GM12878 (cell line): ENCODE data around the gene KIF22. TPM values are rescaled to one million over a fixed set of nuclear protein-coding genes. Genes with fewer than 3 reads are reported as not detected.

Experiments
- ASH2L ChIP-seq: fragments of 300-600, 200-600 bp; sonication (generic); IDR thresholded peaks from 2 replicates; pipeline ENCODE4 v1.6.1; 2017; ENCODE audit warnings: low read depth, mild to moderate bottlenecking, borderline replicate concordance
- CBFB ChIP-seq: IDR thresholded peaks from 2 replicates; pipeline ENCODE4 v1.6.1; 2016; ENCODE audit warnings: antibody characterized with exemption, low read depth
- CBX5 ChIP-seq: sonication (generic); IDR thresholded peaks from 2 replicates; pipeline ENCODE4 v1.6.1; 2016; ENCODE audit warnings: low read depth, moderate library complexity, mild to moderate bottlenecking, inconsistent platforms
- CHD1 ChIP-seq: IDR thresholded peaks from 2 replicates; pipeline ENCODE4 v1.6.1; 2012; ENCODE audit warnings: low read depth, low read length, improper control_type of control experiment
- GATAD2B ChIP-seq: fragments of 450-650 bp; conservative IDR thresholded peaks from 2 replicates; pipeline ENCODE4 v1.6.1; 2017; ENCODE audit warnings: low read depth, mild to moderate bottlenecking, moderate library complexity
- IKZF2 ChIP-seq, 2 experiments: fragments of 450-650 bp; IDR thresholded peaks; 2 replicates each; pipeline ENCODE4 v1.6.1; 2017; ENCODE audit warnings: mild to moderate bottlenecking in 2 of 2, moderate library complexity in 2 of 2
- KAT2A ChIP-seq: conservative IDR thresholded peaks from 2 replicates; pipeline ENCODE4 v1.6.1; 2011; ENCODE audit warnings: low read depth, low read length; ENCODE audit not compliant: control insufficient read depth
- KLF5 ChIP-seq: fragments of 450-650 bp; IDR thresholded peaks from 2 replicates; pipeline ENCODE4 v1.6.1; 2014; ENCODE audit warnings: mild to moderate bottlenecking; ENCODE audit not compliant: partially characterized antibody
- LARP7 ChIP-seq: fragments of 450-650 bp; IDR thresholded peaks from 2 replicates; pipeline ENCODE4 v1.6.1; 2017; ENCODE audit warnings: mild to moderate bottlenecking
- MEF2A ChIP-seq: IDR thresholded peaks from 2 replicates; pipeline ENCODE4 v1.6.1; 2011; ENCODE audit warnings: low read depth, mild to moderate bottlenecking, low read length, moderate library complexity; ENCODE audit not compliant: insufficient read depth
- MEF2B ChIP-seq: fragments of 450-650 bp; IDR thresholded peaks from 2 replicates; pipeline ENCODE4 v1.6.1; 2018; ENCODE audit warnings: mild to moderate bottlenecking, moderate library complexity; ENCODE audit not compliant: partially characterized antibody, poor library complexity, severe bottlenecking
- NBN ChIP-seq: fragments of 450-650 bp; IDR thresholded peaks from 2 replicates; pipeline ENCODE4 v1.6.1; 2016
- NFXL1 ChIP-seq: fragments of 450-650 bp; IDR thresholded peaks from 2 replicates; pipeline ENCODE4 v1.6.1; 2017; ENCODE audit warnings: antibody characterized with exemption, mild to moderate bottlenecking, borderline replicate concordance
- NFYB ChIP-seq: IDR thresholded peaks from 2 replicates; pipeline ENCODE4 v1.6.1; 2011; ENCODE audit warnings: low read depth, mild to moderate bottlenecking, low read length, improper control_type of control experiment, moderate library complexity; ENCODE audit not compliant: insufficient read depth
- POLR2A ChIP-seq: IDR thresholded peaks from 2 replicates; pipeline ENCODE4 v1.6.1; 2011; ENCODE audit warnings: low read depth, mild to moderate bottlenecking, low read length
- RFX5 ChIP-seq: IDR thresholded peaks from 2 replicates; pipeline ENCODE4 v1.6.1; 2011; ENCODE audit warnings: low read depth, low read length, improper control_type of control experiment
- RUNX3 ChIP-seq: IDR thresholded peaks from 2 replicates; pipeline ENCODE4 v1.6.1; 2012; ENCODE audit warnings: low read length, inconsistent platforms
- SMAD5 ChIP-seq: IDR thresholded peaks from 2 replicates; pipeline ENCODE4 v1.6.1; 2016; ENCODE audit warnings: antibody characterized with exemption, low read depth
- SMC3 ChIP-seq: IDR thresholded peaks from 2 replicates; pipeline ENCODE4 v1.6.1; 2011; ENCODE audit warnings: low read length, improper control_type of control experiment, borderline replicate concordance
- SUZ12 ChIP-seq: fragments of 200-600 bp; sonication (generic); IDR thresholded peaks from one replicate; pipeline ENCODE4 v1.6.1; 2018; ENCODE audit warnings: antibody characterized with exemption, mild to moderate bottlenecking; ENCODE audit not compliant: unreplicated experiment
- TBL1XR1 ChIP-seq: IDR thresholded peaks from 2 replicates; pipeline ENCODE4 v1.6.1; 2012; ENCODE audit warnings: low read depth, low read length, improper control_type of control experiment
- YBX1 ChIP-seq: fragments of 450-650 bp; IDR thresholded peaks from 2 replicates; pipeline ENCODE4 v1.6.1; 2016; ENCODE audit warnings: antibody characterized with exemption
- YY1 ChIP-seq: IDR thresholded peaks from 2 replicates; pipeline ENCODE4 v1.6.1; 2011; ENCODE audit warnings: low read depth, mild to moderate bottlenecking, low read length
- ZNF24 ChIP-seq: fragments of 450-650 bp; IDR thresholded peaks from 2 replicates; pipeline ENCODE4 v1.6.1; 2017; ENCODE audit warnings: antibody characterized with exemption, mild to moderate bottlenecking
- polyA plus RNA-seq, 11 experiments: library from polyadenylated mRNA; depleted of rRNA in 4 of 11; unstranded in 6 of 11; stranded (reverse) in 5 of 11; fragments of >200 nt; fragmentation: Nextera tagmentation in 4 of 11; fragmentation: Illumina TruSeq in 1 of 11; extraction: Ambion mirVana in 4 of 11; extraction: Trizol in 1 of 11; gene quantifications; 1 replicate in 1 of 11; 2 replicates in 10 of 11; pipeline versions ENCODE4 v1.2.1 to v1.2.3, GENCODE V29; 2011 to 2016; ENCODE audit warnings: inconsistent platforms in 2 of 11, missing spikeins in 2 of 11, low read depth in 1 of 11
- total RNA-seq, 4 experiments: library from RNA; depleted of rRNA in 3 of 4; stranded (reverse); fragments of >200 nt in 3 of 4; fragmentation: Illumina TruSeq in 1 of 4; extraction: Trizol in 1 of 4; gene quantifications; 2 replicates each; pipeline versions ENCODE4 v1.2.1 to v1.2.3, GENCODE V29; 2013 to 2021
- TF ChIP-seq, protein P1 (sequence below): fragments of 450-650 bp; IDR thresholded peaks from 2 replicates; pipeline ENCODE4 v1.6.1; 2016; ENCODE audit warnings: mild to moderate bottlenecking, moderate library complexity, borderline replicate concordance
- TF ChIP-seq, protein P2 (sequence below): fragments of 450-650 bp; IDR thresholded peaks from 2 replicates; pipeline ENCODE4 v1.6.1; 2017; ENCODE audit warnings: mild to moderate bottlenecking

Gene KIF22
- total and polyA plus RNA-seq, 10 of the 15 experiments (the other 5 are each of a cell fraction or from before 2014, with no cell fraction given), result 7.6 to 158 (median 132) TPM

DNA sequence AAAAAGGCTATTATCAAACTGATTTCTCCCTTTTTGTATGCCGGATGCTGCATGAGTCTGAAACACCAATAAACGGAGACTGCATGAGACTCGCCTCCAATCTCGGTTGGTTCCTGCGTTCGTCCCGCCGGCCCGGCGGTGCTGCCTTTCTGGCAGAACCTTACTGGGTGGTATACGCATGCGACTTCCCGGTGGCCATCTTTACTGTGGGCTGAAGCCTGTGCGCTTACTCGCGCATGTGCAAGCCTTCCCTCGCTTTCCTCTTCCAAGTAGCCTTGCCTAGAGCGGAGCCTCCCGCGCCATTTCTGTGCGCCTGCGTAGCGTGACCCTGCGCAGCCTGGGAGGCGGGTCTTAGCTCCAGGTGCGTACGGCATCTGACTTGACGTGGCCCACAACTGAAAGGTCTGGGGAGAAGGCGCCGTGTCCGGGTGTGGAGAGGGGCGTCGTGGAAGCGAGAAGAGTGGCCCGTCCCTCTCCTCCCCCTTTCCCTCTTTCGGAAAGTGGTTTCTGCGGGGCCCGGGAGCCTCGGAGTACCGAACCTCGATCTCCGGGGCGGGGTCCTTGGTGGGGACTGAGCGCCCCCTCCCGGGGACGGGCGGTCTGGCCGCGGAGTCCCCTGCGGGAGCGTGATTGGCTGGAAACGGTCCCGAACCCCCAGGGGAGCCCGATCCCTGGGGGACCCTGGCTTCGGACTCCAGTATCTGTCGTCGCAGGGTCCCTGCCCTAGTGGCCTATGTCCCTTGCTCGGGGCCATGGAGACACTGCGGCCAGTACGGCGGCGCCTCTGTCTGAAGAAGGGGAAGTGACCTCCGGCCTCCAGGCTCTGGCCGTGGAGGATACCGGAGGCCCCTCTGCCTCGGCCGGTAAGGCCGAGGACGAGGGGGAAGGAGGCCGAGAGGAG lies 25.5 kb downstream of the KIF22 start, which contains the start of gene PAGR1 (continued):
- TF ChIP-seq, protein P1, sequence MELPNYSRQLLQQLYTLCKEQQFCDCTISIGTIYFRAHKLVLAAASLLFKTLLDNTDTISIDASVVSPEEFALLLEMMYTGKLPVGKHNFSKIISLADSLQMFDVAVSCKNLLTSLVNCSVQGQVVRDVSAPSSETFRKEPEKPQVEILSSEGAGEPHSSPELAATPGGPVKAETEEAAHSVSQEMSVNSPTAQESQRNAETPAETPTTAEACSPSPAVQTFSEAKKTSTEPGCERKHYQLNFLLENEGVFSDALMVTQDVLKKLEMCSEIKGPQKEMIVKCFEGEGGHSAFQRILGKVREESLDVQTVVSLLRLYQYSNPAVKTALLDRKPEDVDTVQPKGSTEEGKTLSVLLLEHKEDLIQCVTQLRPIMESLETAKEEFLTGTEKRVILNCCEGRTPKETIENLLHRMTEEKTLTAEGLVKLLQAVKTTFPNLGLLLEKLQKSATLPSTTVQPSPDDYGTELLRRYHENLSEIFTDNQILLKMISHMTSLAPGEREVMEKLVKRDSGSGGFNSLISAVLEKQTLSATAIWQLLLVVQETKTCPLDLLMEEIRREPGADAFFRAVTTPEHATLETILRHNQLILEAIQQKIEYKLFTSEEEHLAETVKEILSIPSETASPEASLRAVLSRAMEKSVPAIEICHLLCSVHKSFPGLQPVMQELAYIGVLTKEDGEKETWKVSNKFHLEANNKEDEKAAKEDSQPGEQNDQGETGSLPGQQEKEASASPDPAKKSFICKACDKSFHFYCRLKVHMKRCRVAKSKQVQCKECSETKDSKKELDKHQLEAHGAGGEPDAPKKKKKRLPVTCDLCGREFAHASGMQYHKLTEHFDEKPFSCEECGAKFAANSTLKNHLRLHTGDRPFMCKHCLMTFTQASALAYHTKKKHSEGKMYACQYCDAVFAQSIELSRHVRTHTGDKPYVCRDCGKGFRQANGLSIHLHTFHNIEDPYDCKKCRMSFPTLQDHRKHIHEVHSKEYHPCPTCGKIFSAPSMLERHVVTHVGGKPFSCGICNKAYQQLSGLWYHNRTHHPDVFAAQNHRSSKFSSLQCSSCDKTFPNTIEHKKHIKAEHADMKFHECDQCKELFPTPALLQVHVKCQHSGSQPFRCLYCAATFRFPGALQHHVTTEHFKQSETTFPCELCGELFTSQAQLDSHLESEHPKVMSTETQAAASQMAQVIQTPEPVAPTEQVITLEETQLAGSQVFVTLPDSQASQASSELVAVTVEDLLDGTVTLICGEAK, result peak; percentile 53; the same call in 1 of the 2 replicates
- no peak for TF ChIP-seq TBL1XR1
- peak; percentile 96; the same call in 1 of the 2 replicates for TF ChIP-seq NBN
- peak; percentile 39 for TF ChIP-seq KLF5
- TF ChIP-seq CBFB, result peak; percentile 66; the same call in 1 of the 2 replicates
- no peak for TF ChIP-seq NFXL1
- peak; percentile 100 for TF ChIP-seq YY1
- no peak; the same call in none of the 2 replicates for TF ChIP-seq LARP7
- 0 out of 2 replicates have a peak, but pooled peaks have one; percentile 8 for TF ChIP-seq MEF2A
- TF ChIP-seq SMC3, result peak; percentile 41; the same call in 1 of the 2 replicates
- no peak for TF ChIP-seq ZNF24
- TF ChIP-seq CHD1, result no peak; the same call in none of the 2 replicates
- no peak for TF ChIP-seq RUNX3
- peak in 1 of 2 experiments; percentile 63; a peak in 2 of 4 replicates for TF ChIP-seq IKZF2 (IDR thresholded peaks at IDR 0.05)
- TF ChIP-seq, protein P2, sequence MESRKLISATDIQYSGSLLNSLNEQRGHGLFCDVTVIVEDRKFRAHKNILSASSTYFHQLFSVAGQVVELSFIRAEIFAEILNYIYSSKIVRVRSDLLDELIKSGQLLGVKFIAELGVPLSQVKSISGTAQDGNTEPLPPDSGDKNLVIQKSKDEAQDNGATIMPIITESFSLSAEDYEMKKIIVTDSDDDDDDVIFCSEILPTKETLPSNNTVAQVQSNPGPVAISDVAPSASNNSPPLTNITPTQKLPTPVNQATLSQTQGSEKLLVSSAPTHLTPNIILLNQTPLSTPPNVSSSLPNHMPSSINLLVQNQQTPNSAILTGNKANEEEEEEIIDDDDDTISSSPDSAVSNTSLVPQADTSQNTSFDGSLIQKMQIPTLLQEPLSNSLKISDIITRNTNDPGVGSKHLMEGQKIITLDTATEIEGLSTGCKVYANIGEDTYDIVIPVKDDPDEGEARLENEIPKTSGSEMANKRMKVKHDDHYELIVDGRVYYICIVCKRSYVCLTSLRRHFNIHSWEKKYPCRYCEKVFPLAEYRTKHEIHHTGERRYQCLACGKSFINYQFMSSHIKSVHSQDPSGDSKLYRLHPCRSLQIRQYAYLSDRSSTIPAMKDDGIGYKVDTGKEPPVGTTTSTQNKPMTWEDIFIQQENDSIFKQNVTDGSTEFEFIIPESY, result 0 out of 2 replicates have a peak, but pooled peaks have one; percentile 18
- TF ChIP-seq CBX5, result no peak
- TF ChIP-seq RFX5, result 0 out of 2 replicates have a peak, but pooled peaks have one; percentile 31
- peak; percentile 75; the same call in 1 of the 2 replicates for TF ChIP-seq YBX1
- peak; percentile 100 for TF ChIP-seq MEF2B
- TF ChIP-seq POLR2A, result peak; percentile 95
- TF ChIP-seq NFYB, result peak; percentile 71; the same call in 1 of the 2 replicates
- no peak for TF ChIP-seq SUZ12
- TF ChIP-seq SMAD5, result no peak; the same call in 1 of the 2 replicates
- TF ChIP-seq KAT2A, result no peak
- no peak for TF ChIP-seq ASH2L
- TF ChIP-seq GATAD2B, result peak; percentile 89
